ENCODE measurements around the gene ADAMTS18.

The ADAMTS18 gene

DNA sequence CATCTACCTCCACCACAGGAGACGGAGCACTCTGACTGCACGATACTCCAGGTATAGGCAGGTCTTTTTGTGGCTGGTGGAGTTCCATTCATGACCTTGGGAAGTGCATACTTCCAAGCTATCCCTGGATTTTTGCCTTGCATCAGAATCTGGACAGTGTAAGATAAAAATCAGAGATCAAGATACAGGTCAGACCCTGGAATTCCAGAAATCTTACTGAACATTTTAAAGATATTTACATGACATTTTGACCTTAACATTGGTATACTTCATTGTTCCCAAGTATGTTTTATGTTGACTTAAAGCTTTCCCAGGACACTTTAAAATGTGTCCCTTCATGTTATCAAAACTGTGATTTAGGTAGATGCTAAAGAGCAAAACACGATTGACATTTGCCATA lies 134.6 kb downstream of the ADAMTS18 start:
- Histone ChIP-seq H3K4me3 (ENCODE audit: low read length) (no peak overlapping the region), H3K4me2 (ENCODE audit: low read length) (no peak overlapping the region), H3K9ac (ENCODE audit: low read length) (no peak overlapping the region), H3K27me3 (ENCODE audit: low read depth, low read length) (peaks cover 9% of the 10 kb centered on the region), H3K4me1 (ENCODE audit: low read length) (peaks cover 17% of the 10 kb centered on the region), H4K20me1 (ENCODE audit: insufficient read depth, low read length) (no peaks in the 10 kb centered on the region), H3K9me3 (ENCODE audit: insufficient read depth, low read length) (no peaks in the 10 kb centered on the region), H3K79me2 (ENCODE audit: low read length) (no peaks in the 10 kb centered on the region), H2AFZ (ENCODE audit: low read depth, low read length) (no peak overlapping the region), H3K27ac (ENCODE audit: low read length) (no peak overlapping the region), H3K36me3 (replicated peaks; ENCODE audit: low read depth, low read length) (no peaks in the 10 kb centered on the region)
- no peak for TF ChIP-seq CTCF (IDR thresholded peaks at IDR 0.05; ENCODE audit: low read depth, low read length)

DNA sequence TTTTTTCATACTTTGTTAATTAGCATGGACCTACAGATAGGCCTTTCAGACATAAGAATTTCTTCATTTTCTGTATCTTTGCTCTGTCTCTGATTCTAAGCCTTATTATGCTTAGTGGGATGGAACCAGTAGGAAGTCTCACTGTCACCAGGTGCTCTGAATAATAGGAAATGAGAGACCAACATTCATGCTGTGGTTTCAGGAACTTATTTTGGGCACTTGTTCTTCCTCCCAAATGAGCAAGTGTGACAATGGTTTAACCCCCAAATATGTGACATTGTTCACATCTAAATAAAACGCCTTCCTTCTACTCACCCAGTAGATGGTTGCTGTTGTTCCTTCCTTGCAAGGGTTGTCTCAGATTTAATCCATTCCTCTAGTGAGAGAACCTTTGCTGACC lies 135.4 kb downstream of the ADAMTS18 start:
- H3K27me3 ChIP-seq (ENCODE audit: low read depth, low read length): peaks cover 18% of the 10 kb centered on the region
- H3K9ac ChIP-seq (ENCODE audit: low read length): no peak overlapping the region
- no peak overlapping the region for H3K4me3 ChIP-seq (ENCODE audit: low read length)
- no peaks in the 10 kb centered on the region for H3K9me3 ChIP-seq (ENCODE audit: insufficient read depth, low read length)
- no peaks in the 10 kb centered on the region for H3K79me2 ChIP-seq (ENCODE audit: low read length)
- H3K4me2 ChIP-seq (ENCODE audit: low read length): peak overlapping the region; percentile 47
- no peak overlapping the region for H3K27ac ChIP-seq (ENCODE audit: low read length)
- no peak overlapping the region for H2AFZ ChIP-seq (ENCODE audit: low read depth, low read length)
- H3K4me1 ChIP-seq (ENCODE audit: low read length): peaks cover 17% of the 10 kb centered on the region
- no peaks in the 10 kb centered on the region for H3K36me3 ChIP-seq (replicated peaks; ENCODE audit: low read depth, low read length)
- no peak for TF ChIP-seq CTCF (IDR thresholded peaks at IDR 0.05; ENCODE audit: low read depth, low read length)
- TF ChIP-seq EZH2phosphoT487 (IDR thresholded peaks at IDR 0.05; ENCODE audit: low read depth): no peak
- H4K20me1 ChIP-seq (ENCODE audit: insufficient read depth, low read length): no peaks in the 10 kb centered on the region

GRCh38 chr16:77298418-77299360 lies 136.1 kb downstream of the ADAMTS18 start:
- no peak overlapping the region for H3K9ac ChIP-seq (ENCODE audit: low read length)
- H3K4me1 ChIP-seq (ENCODE audit: low read length): peaks cover 17% of the 10 kb centered on the region
- no peaks in the 10 kb centered on the region for H3K79me2 ChIP-seq (ENCODE audit: low read length)
- H3K4me3 ChIP-seq (ENCODE audit: low read length): no peak overlapping the region
- H3K4me2 ChIP-seq (ENCODE audit: low read length): no peak overlapping the region
- no peaks in the 10 kb centered on the region for H4K20me1 ChIP-seq (ENCODE audit: insufficient read depth, low read length)
- H3K27ac ChIP-seq (ENCODE audit: low read length): no peak overlapping the region
- no peaks in the 10 kb centered on the region for H3K9me3 ChIP-seq (ENCODE audit: insufficient read depth, low read length)
- H3K36me3 ChIP-seq (replicated peaks; ENCODE audit: low read depth, low read length): no peaks in the 10 kb centered on the region
- H3K27me3 ChIP-seq (ENCODE audit: low read depth, low read length): peaks cover 25% of the 10 kb centered on the region
- TF ChIP-seq CTCF (IDR thresholded peaks at IDR 0.05; ENCODE audit: low read depth, low read length) (no peak), EZH2phosphoT487 (IDR thresholded peaks at IDR 0.05; ENCODE audit: low read depth) (no peak)
- no peak overlapping the region for H2AFZ ChIP-seq (ENCODE audit: low read depth, low read length)

DNA sequence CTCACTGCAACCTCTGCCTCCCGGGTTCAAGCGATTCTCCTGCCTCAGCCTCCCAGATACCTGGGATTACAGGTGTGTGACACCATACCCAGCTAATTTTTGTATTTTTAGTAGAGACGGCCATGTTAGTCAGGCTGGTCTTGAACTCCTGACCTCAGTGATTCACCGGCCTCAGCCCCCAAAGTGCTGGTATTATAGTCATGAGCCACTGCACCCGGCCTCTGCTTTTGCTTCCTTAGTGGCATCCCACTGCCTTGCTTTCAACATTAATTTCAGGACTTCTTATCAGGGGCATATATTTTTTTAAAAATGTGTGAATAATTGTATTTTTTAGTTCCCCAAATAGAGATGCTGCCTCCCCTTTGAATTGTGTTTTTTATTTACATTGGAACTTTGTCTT lies 136.8 kb downstream of the ADAMTS18 start:
- H3K79me2 ChIP-seq (ENCODE audit: low read length): no peaks in the 10 kb centered on the region
- peaks cover 17% of the 10 kb centered on the region for H3K4me1 ChIP-seq (ENCODE audit: low read length)
- no peak overlapping the region for H3K27ac ChIP-seq (ENCODE audit: low read length)
- H3K9me3 ChIP-seq (ENCODE audit: insufficient read depth, low read length): no peaks in the 10 kb centered on the region
- H4K20me1 ChIP-seq (ENCODE audit: insufficient read depth, low read length): no peaks in the 10 kb centered on the region
- H3K9ac ChIP-seq (ENCODE audit: low read length): no peak overlapping the region
- peaks cover 26% of the 10 kb centered on the region for H3K27me3 ChIP-seq (ENCODE audit: low read depth, low read length)
- no peak overlapping the region for H3K4me2 ChIP-seq (ENCODE audit: low read length)
- no peak overlapping the region for H2AFZ ChIP-seq (ENCODE audit: low read depth, low read length)
- no peak for TF ChIP-seq EZH2phosphoT487 (IDR thresholded peaks at IDR 0.05; ENCODE audit: low read depth)
- no peak for TF ChIP-seq CTCF (IDR thresholded peaks at IDR 0.05; ENCODE audit: low read depth, low read length)
- H3K36me3 ChIP-seq (replicated peaks; ENCODE audit: low read depth, low read length): no peaks in the 10 kb centered on the region
- H3K4me3 ChIP-seq (ENCODE audit: low read length): no peak overlapping the region
